ENCODE data around the gene SFMBT2. TPM values are rescaled to one million over a fixed set of nuclear protein-coding genes. Genes with fewer than 3 reads are reported as not detected.

SFMBT2 gene
- total RNA-seq, 1 experiment from 2014 or later = 41.5 TPM

DNA sequence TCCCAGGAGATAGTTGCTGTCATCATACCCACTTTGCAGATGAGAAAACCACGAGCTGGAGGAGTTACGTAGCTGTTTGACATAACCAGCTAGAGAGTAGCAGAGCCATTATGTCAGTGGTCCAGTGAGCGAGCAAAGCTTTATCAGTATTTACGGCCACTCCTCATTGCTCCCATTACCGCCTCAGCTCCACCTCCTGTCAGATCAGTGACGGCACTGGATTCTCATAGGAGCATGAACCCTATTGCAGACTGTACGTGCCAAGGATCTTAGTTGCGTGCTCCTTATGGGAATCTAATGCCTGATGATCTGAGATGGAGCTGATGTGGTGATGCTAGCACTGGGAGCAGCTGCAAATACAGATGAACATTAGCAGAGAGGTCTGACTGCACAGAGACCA, 9.2 kb upstream of the SFMBT2 start:
- DNase-seq = no peak
- H3K79me2 ChIP-seq (ENCODE audit: low read length) = no peaks in the 10 kb centered on the region
- H3K9me2 ChIP-seq (replicated peaks; ENCODE audit: insufficient read depth, low read length) = no peaks in the 10 kb centered on the region
- H3K9me3 ChIP-seq (ENCODE audit: low read length) = no peaks in the 10 kb centered on the region
- H3K4me1 ChIP-seq (ENCODE audit: low read length) = peaks cover 27% of the 10 kb centered on the region
- H3K27me3 ChIP-seq (ENCODE audit: low read length) = no peaks in the 10 kb centered on the region
- no peak overlapping the region for H3K4me3 ChIP-seq (ENCODE audit: low read length)
- no peaks in the 10 kb centered on the region for H3K36me3 ChIP-seq (ENCODE audit: insufficient read depth, low read length)
- no peak overlapping the region for H3K4me2 ChIP-seq (ENCODE audit: low read depth, low read length, poor library complexity, severe bottlenecking)
- no peak overlapping the region for H2AFZ ChIP-seq (ENCODE audit: low read length)
- no peaks in the 10 kb centered on the region for H4K20me1 ChIP-seq (ENCODE audit: insufficient read depth, low read depth, low read length)
- no peak overlapping the region for H3K27ac ChIP-seq (ENCODE audit: low read length)
- no peak overlapping the region for H3K9ac ChIP-seq (ENCODE audit: low read length)

DNA sequence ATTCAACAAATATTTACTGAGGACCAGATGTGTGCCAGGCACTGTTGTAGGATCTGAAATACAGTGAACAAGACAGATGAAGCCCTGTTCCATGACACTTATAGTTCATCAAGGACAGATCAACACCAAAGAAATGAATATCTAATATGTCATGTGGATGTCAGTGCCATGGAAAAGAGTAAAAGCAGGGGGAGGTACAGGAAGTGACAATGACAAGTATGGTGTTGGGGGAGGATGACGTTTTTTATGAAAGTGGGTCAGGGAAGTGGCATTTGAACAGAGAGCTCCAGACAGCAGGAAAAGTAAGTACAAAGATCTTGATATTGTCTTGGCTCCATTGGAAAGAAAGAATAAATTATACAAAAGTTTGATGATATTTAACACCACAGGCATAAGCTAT, 7.0 kb upstream of the SFMBT2 start:
- no peaks in the 10 kb centered on the region for H4K20me1 ChIP-seq (ENCODE audit: insufficient read depth, low read depth, low read length)
- H3K4me3 ChIP-seq (ENCODE audit: low read length) = no peak overlapping the region
- H3K9me3 ChIP-seq (ENCODE audit: low read length) = no peaks in the 10 kb centered on the region
- H3K79me2 ChIP-seq (ENCODE audit: low read length) = no peaks in the 10 kb centered on the region
- H3K9me2 ChIP-seq (replicated peaks; ENCODE audit: insufficient read depth, low read length) = no peaks in the 10 kb centered on the region
- no peaks in the 10 kb centered on the region for H3K27me3 ChIP-seq (ENCODE audit: low read length)
- H2AFZ ChIP-seq (ENCODE audit: low read length) = no peak overlapping the region
- DNase-seq = no peak
- H3K9ac ChIP-seq (ENCODE audit: low read length) = no peak overlapping the region
- no peak overlapping the region for H3K4me2 ChIP-seq (ENCODE audit: low read depth, low read length, poor library complexity, severe bottlenecking)
- no peaks in the 10 kb centered on the region for H3K36me3 ChIP-seq (ENCODE audit: insufficient read depth, low read length)
- H3K27ac ChIP-seq (ENCODE audit: low read length) = no peak overlapping the region
- H3K4me1 ChIP-seq (ENCODE audit: low read length) = peaks cover 7% of the 10 kb centered on the region

DNA sequence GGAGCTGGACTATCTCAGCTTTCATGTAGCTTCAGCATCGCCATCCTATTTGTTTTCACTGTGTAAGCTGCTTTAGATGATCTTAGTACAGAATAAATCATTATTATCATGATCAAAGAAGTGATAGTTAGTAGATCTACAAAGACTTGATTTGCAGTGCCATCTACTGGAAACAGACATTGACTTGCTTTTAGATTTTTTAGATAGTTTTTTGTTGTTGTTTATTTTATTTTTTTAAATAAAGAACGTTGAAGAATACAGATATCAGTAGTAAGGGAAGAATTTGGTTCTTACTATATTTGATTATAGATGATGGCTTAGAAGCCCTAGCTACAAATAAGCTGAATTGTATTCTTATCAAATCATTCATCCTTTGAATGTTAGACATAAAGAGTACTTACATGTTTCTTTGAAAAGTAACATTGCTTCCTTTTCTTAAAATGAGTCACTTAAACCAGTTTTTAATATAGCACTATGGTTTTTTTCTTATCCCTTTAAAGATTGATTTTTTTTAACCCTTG, 6.3 kb upstream of the SFMBT2 start:
- DNase-seq = peak; percentile 75
- H2AFZ ChIP-seq (ENCODE audit: low read length) = no peak overlapping the region
- no peak overlapping the region for H3K4me3 ChIP-seq (ENCODE audit: low read length)
- H3K4me1 ChIP-seq (ENCODE audit: low read length) = peaks cover 7% of the 10 kb centered on the region
- no peak overlapping the region for H3K27ac ChIP-seq (ENCODE audit: low read length)
- H3K27me3 ChIP-seq (ENCODE audit: low read length) = no peaks in the 10 kb centered on the region
- H4K20me1 ChIP-seq (ENCODE audit: insufficient read depth, low read depth, low read length) = no peaks in the 10 kb centered on the region
- H3K36me3 ChIP-seq (ENCODE audit: insufficient read depth, low read length) = no peaks in the 10 kb centered on the region
- no peaks in the 10 kb centered on the region for H3K9me2 ChIP-seq (replicated peaks; ENCODE audit: insufficient read depth, low read length)
- H3K9me3 ChIP-seq (ENCODE audit: low read length) = no peaks in the 10 kb centered on the region
- no peak overlapping the region for H3K9ac ChIP-seq (ENCODE audit: low read length)
- H3K79me2 ChIP-seq (ENCODE audit: low read length) = no peaks in the 10 kb centered on the region
- H3K4me2 ChIP-seq (ENCODE audit: low read depth, low read length, poor library complexity, severe bottlenecking) = no peak overlapping the region

DNA sequence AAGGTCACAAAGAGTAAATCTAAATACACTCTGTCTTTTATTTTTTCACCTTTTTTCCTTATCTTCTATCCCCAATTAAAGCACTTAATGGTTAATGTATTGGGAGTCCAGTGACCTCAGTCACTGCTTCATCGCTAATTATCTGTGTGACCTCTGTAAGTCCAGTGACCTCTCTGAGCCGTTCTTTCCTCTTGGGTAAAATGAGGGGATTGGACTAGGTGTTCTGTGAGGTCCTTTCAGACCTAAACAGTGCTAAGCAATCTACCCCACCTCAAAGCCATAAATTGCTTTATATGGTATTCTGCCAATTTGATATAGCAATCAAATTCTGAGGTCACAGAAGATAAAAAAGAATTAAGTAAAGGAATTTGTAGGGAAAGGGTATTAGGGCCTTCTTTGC, 3.9 kb upstream of the SFMBT2 start:
- H2AFZ ChIP-seq (ENCODE audit: low read length) = no peak overlapping the region
- H3K27ac ChIP-seq (ENCODE audit: low read length) = no peak overlapping the region
- no peaks in the 10 kb centered on the region for H3K27me3 ChIP-seq (ENCODE audit: low read length)
- DNase-seq = no peak
- no peak overlapping the region for H3K4me3 ChIP-seq (ENCODE audit: low read length)
- no peak overlapping the region for H3K9ac ChIP-seq (ENCODE audit: low read length)
- H3K9me3 ChIP-seq (ENCODE audit: low read length) = no peaks in the 10 kb centered on the region
- no peak overlapping the region for H3K4me2 ChIP-seq (ENCODE audit: low read depth, low read length, poor library complexity, severe bottlenecking)
- H3K36me3 ChIP-seq (ENCODE audit: insufficient read depth, low read length) = no peaks in the 10 kb centered on the region
- H4K20me1 ChIP-seq (ENCODE audit: insufficient read depth, low read depth, low read length) = no peaks in the 10 kb centered on the region
- no peaks in the 10 kb centered on the region for H3K9me2 ChIP-seq (replicated peaks; ENCODE audit: insufficient read depth, low read length)
- H3K4me1 ChIP-seq (ENCODE audit: low read length) = peaks cover 15% of the 10 kb centered on the region
- peaks cover 15% of the 10 kb centered on the region for H3K79me2 ChIP-seq (ENCODE audit: low read length)

DNA sequence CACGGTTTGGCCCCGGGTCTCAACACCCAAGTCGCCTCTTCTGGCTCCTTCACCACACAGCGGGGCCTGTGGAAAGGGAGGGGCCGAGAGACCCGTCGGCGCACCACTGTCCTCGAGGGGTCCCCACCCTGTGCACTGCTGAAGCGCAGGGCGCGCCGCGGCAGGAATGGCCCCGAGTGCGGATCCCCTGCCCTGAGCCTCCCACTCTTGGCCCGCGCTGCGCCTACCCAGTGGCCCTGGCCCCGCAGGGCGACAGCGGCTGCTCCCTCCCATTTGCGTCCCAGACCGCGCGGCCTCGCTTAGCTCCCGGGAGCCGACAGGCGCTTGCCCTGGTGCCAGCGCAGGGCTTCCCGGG, 2.1 kb upstream of the SFMBT2 start:
- Histone ChIP-seq H3K4me2 (ENCODE audit: low read depth, low read length, poor library complexity, severe bottlenecking) (no peak overlapping the region), H3K36me3 (ENCODE audit: insufficient read depth, low read length) (no peaks in the 10 kb centered on the region), H3K27me3 (ENCODE audit: low read length) (no peaks in the 10 kb centered on the region), H3K9me3 (ENCODE audit: low read length) (no peaks in the 10 kb centered on the region), H3K4me3 (ENCODE audit: low read length) (no peak overlapping the region), H4K20me1 (ENCODE audit: insufficient read depth, low read depth, low read length) (peaks cover 5% of the 10 kb centered on the region), H3K4me1 (ENCODE audit: low read length) (peaks cover 23% of the 10 kb centered on the region), H3K27ac (ENCODE audit: low read length) (no peak overlapping the region), H3K9ac (ENCODE audit: low read length) (no peak overlapping the region), H3K9me2 (replicated peaks; ENCODE audit: insufficient read depth, low read length) (no peaks in the 10 kb centered on the region), H2AFZ (ENCODE audit: low read length) (no peak overlapping the region), H3K79me2 (ENCODE audit: low read length) (peaks cover 34% of the 10 kb centered on the region)
- no peak for DNase-seq

DNA sequence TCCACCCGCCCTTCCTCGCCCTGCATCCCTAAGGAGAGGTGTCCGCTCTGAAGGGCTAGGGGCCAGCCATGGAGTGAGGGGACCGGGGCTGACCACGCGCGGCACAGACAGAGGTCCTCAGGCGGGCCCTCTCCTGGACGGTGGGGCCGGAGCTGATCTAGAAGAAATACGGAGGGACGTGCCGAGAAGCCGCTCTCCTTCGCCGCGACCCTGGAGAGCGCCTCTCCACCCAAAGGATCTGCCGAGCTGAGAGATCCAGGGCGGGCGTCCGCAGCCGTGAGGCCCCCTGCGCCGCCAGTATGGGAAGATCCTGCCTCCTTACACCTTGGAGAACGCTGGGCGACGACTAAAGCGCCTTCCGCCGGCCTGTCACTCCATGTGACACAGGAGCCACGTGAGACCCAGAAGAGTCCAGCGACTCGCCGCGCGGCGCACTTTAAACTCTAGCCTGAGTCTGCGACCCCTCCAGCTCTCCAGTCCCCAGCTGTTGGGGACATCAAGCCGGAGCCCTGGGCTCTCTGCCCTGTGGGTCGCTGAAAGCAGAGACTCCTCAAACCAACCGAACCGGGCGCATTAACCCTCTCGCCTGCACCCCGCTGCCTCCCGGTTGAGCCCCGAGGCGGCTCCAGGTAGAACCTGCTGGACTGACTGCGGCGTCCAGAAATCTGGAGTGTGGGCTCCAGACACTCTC, 1.5 kb upstream of the SFMBT2 start:
- H3K9me2 ChIP-seq (replicated peaks; ENCODE audit: insufficient read depth, low read length) = no peaks in the 10 kb centered on the region
- no peak overlapping the region for H3K27ac ChIP-seq (ENCODE audit: low read length)
- no peak overlapping the region for H3K9ac ChIP-seq (ENCODE audit: low read length)
- no peaks in the 10 kb centered on the region for H3K36me3 ChIP-seq (ENCODE audit: insufficient read depth, low read length)
- H4K20me1 ChIP-seq (ENCODE audit: insufficient read depth, low read depth, low read length) = peaks cover 10% of the 10 kb centered on the region
- no peak for DNase-seq
- H2AFZ ChIP-seq (ENCODE audit: low read length) = no peak overlapping the region
- no peak overlapping the region for H3K4me2 ChIP-seq (ENCODE audit: low read depth, low read length, poor library complexity, severe bottlenecking)
- no peak overlapping the region for H3K4me3 ChIP-seq (ENCODE audit: low read length)
- H3K27me3 ChIP-seq (ENCODE audit: low read length) = no peaks in the 10 kb centered on the region
- no peaks in the 10 kb centered on the region for H3K9me3 ChIP-seq (ENCODE audit: low read length)
- H3K79me2 ChIP-seq (ENCODE audit: low read length) = peaks cover 39% of the 10 kb centered on the region
- H3K4me1 ChIP-seq (ENCODE audit: low read length) = peaks cover 28% of the 10 kb centered on the region

DNA sequence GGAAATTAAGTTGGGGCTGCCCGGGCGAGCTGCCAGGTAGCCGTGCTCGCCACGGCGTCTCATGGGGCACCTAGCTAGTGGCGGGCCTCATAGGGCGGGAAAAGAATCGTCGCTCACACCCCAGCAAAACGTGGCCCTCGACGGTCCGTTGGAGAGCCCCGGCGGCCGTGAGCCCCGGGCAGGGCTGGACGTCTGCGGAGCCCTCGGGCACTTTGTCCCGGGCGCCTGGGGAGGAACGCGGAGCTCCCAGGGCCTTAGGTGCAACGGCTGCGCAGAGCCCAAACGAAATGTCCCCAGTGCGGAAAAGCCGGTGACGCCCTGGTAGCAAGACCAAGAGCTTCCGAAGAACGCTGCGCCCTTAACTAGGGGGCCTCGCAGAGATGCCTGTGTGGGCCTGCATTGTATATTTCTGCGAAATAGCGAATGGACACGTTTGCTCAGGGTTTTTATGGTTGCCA, 866 bp upstream of the SFMBT2 start:
- H3K9me3 ChIP-seq (ENCODE audit: low read length) = no peaks in the 10 kb centered on the region
- H2AFZ ChIP-seq (ENCODE audit: low read length) = no peak overlapping the region
- peaks cover 15% of the 10 kb centered on the region for H4K20me1 ChIP-seq (ENCODE audit: insufficient read depth, low read depth, low read length)
- peaks cover 29% of the 10 kb centered on the region for H3K4me1 ChIP-seq (ENCODE audit: low read length)
- no peaks in the 10 kb centered on the region for H3K27me3 ChIP-seq (ENCODE audit: low read length)
- H3K4me2 ChIP-seq (ENCODE audit: low read depth, low read length, poor library complexity, severe bottlenecking) = peak overlapping the region; percentile 74
- H3K9me2 ChIP-seq (replicated peaks; ENCODE audit: insufficient read depth, low read length) = no peaks in the 10 kb centered on the region
- H3K9ac ChIP-seq (ENCODE audit: low read length) = peak overlapping the region; percentile 99
- peak overlapping the region; percentile 81; the same call in 1 of the 2 replicates for H3K4me3 ChIP-seq (ENCODE audit: low read length)
- H3K79me2 ChIP-seq (ENCODE audit: low read length) = peaks cover 46% of the 10 kb centered on the region
- no peak overlapping the region for H3K27ac ChIP-seq (ENCODE audit: low read length)
- DNase-seq = no peak
- no peaks in the 10 kb centered on the region for H3K36me3 ChIP-seq (ENCODE audit: insufficient read depth, low read length)

DNA sequence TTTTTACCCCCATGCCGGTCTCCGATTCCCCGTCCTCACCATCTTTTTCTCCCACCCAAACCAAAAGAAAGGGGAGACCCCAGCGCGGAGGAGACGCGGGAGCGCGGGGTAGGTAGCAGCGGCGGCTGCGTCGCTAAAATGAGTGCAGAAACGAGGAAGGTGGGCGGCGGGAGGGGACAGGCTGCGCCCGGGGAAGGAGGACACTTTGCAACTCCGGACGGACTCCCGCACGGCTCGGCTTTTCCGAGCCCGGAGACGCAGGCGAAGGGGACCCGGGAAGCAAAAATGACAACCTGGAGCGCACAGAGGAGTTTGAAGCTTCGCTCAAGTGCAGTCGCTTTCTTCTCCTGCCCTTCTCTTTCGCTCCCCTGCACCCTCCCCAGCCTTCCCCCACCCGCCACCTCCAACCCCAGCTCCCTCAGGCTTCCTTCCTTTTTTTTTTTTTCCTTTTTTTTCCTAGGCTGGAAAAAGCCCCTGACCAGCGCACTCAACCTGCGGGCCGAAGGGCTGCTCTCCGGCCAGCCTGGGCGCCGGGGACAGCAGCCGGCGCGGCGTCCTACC, 453 bp downstream of the SFMBT2 start:
- peak overlapping the region; percentile 81 for H3K4me3 ChIP-seq (ENCODE audit: low read length)
- H3K79me2 ChIP-seq (ENCODE audit: low read length) = peaks cover 59% of the 10 kb centered on the region
- peak overlapping the region; percentile 99 for H3K9ac ChIP-seq (ENCODE audit: low read length)
- peaks cover 7% of the 10 kb centered on the region; the same call in 1 of the 2 replicates for H3K36me3 ChIP-seq (ENCODE audit: insufficient read depth, low read length)
- peaks cover 32% of the 10 kb centered on the region for H3K4me1 ChIP-seq (ENCODE audit: low read length)
- no peaks in the 10 kb centered on the region for H3K27me3 ChIP-seq (ENCODE audit: low read length)
- peak; percentile 75 for DNase-seq
- H3K9me2 ChIP-seq (replicated peaks; ENCODE audit: insufficient read depth, low read length) = no peaks in the 10 kb centered on the region
- peaks cover 26% of the 10 kb centered on the region for H4K20me1 ChIP-seq (ENCODE audit: insufficient read depth, low read depth, low read length)
- no peaks in the 10 kb centered on the region for H3K9me3 ChIP-seq (ENCODE audit: low read length)
- peak overlapping the region; percentile 91 for H3K27ac ChIP-seq (ENCODE audit: low read length)
- no peak overlapping the region for H2AFZ ChIP-seq (ENCODE audit: low read length)
- peak overlapping the region; percentile 74 for H3K4me2 ChIP-seq (ENCODE audit: low read depth, low read length, poor library complexity, severe bottlenecking)
